HG02884 (cell line): ENCODE measurements around the gene PARP3.
A peak's percentile ranks its signal among the peaks of the same experiment; 100 is the strongest.

ENCODE experiments used
- ATAC-seq: cut with Tn5 transposase; IDR thresholded peaks from one replicate; pipeline ENCODE4 v1.9.1; 2021; ENCODE audit warnings: mild to moderate bottlenecking, moderate library complexity; ENCODE audit not compliant: unreplicated experiment

Gene PARP3

DNA sequence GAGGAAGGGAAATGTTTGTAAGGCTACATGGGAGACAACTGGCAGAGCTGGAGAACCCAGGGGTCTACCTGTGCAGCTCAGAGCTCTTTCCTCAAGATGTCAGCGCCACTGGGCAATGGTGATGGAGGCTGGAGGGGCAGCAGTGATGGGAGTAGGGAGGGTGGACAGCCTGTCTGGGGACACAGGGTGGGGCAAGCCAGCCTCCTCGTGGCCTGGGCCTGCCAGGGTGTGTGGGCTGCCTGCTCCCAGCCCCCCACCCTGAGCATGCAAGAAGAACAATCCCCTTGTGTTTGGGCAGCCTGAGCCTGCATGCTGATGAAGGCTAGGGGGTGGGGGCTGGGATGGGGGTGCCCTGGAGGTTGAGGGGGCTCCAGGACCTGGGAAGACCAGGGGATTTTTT is 23.9 kb downstream of the PARP3 start:
- ATAC-seq: no peak

DNA sequence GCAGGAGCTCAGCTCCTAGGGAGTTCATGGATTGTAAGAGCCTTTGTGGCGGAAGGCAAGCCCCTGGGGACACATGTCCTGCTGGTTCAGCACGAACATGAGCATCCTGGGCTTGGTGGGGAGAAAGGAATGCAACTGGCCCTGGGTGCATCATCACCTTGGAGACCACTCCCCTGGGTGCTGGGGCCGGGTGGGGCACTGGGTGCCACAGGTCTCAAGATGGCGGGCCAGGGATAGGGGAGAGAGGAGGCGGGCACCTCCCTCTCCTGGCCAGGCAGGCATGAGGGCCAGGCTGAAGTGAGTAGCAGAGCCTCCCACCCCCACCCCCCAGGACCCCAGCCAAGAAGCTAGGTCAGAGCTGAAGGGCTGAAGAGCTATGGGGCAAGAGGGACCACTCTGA is 24.3 kb downstream of the PARP3 start:
- no peak for ATAC-seq

DNA sequence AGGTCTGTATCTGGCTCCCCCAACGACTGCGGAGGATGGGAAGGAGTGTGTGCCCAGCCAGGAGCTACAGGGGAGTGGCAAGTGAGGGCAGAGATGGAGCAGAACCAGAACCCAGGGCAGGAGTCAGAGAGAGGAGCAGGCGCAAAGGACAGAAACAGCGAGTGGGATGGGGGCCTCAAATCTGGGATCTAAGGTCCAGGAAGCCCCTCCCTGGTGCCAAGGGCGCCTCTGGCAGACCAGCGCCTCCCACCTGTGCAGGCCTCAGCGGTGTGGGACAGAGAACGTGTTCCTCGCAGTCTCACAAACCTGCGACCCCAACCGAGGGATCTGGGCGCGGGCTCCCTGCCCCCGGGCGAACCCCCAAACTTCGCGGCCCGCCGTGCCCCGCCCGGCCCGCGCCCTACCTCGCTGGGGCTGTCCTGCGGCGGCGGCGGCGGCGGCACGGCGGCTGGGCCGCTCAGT is 24.8 kb downstream of the PARP3 start:
- ATAC-seq: no peak

DNA sequence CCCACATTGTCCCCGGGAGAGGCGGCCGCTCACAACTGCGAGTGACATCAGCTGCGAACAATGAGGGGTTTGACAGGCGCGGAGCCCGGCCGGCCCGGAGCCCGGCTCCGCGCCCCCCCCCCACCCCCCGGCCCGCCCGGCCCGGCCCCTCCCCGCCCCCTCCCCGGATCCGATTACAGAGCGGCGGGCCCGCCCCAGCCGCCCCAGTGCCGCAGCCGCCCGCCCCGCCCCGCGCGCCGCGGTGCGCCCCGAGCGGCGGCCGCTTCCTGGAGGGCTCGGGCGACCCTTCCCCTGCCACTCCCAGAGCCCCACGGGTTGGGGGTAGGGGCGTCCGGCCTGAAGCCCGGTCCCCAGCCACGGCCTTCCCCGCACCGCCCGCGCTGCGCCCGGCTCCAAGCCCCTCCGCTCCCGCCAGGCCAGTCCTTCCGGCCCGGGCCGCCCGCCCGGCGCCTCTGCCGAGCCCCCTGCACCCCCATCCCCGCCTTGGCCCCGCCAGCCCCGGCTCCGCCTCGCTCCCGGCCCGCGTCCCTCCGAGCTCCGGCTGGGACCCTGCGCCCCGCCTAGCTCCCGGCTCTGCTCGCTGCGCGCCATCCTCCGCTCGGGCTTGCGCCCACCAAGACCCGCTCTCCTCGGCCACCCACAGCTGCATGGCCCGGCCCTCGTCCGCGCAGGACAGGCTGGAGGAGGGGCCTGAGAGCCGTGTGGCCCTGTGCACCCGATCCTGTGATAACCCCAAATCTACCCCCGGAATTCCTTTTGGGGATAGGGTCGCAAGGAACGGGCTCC is 25.4 kb downstream of the PARP3 start, which contains the start of gene PCBP4:
Gene PCBP4 (minus strand): TSS at position 71 of the 786 bp plus-strand sequence. CDS start 6,214 bp downstream, outside the sequence.
- peak; percentile 53 for ATAC-seq

DNA sequence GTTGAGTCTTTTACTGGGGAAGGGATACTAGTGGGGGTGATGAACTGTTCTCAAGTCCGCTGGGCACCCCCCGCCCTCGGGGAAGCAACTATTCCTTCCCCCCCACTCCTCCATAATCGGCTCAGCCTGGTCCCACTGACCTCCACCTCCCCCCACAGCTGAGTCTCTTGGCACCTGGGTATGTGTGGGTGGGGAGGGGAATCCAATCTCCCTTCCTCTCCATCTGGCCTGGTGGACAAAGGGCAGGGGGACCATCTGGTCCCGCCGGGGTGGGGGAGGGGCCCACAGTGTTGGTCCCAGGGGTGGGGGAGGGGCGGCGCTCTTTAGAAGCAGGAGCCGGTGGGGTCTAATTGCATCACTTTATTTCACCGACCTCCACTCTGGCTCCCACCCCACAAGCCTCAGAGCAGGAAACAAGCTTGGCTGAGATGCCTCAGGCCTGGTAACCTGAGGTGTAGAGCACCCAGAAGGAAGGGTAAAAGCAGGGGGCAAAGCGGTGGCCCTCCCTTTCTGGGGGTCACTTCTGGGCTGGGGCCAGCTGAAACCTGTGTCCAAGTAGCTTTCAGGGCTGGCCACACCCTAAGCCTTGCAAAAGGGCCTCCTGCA is 26.1 kb downstream of the PARP3 start:
- ATAC-seq: no peak

DNA sequence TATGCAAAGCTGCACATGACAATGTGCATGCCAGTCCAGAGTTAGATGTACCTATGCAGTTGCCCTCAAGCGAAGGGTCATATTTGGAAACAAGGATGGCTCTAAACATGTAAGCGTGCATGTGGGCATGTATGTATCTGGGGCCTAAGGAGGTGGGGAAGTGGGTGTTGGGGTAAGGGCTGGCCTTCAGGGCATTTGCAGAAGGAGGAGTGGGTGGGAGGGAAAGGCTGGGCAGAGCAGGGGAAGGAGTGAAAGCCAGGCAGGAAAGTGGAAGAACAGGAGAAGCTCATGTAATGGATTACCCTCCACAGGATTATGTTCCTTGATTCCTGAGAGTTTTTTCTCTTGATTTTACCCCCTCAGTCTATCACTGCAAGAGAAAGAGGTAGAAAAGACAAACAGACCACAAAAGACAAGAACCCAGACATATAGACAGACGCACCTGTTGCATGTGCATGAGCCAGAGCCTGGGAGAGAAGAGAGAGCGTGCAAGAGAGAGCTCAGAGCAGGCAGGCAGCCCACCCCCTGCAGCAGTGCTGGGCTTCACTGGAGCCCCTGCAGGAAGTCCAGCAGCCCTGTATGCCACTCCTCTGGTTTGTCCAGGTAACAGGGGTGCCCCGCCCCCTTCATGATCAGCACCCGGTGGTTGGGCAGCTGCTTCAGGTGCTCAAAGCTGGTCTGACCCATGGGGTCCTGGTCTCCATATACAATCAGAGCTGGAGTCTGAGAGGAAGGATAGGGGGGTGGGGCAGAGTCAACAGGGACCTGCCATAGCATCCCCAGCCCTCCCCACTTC is 26.9 kb downstream of the PARP3 start:
- no peak for ATAC-seq

DNA sequence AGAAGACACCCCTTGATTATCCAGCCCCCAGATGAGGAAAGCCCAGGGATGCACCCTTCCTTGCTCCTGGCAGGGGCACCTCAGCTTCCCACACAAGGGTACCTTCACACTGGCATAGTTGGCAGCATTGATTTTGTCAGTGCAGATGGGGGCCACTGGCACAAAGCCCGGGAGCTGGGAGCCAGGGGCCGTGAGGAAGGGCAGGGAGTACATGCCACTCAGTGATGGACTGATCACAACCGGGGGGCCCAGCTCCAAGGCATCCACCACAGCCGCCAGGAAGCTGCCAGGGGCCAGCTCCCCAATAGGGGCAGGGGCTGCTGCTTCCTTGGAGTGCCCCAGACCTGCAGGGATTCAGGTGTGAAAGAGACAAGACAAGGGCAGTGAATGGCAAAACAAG is 27.7 kb downstream of the PARP3 start:
- no peak for ATAC-seq

DNA sequence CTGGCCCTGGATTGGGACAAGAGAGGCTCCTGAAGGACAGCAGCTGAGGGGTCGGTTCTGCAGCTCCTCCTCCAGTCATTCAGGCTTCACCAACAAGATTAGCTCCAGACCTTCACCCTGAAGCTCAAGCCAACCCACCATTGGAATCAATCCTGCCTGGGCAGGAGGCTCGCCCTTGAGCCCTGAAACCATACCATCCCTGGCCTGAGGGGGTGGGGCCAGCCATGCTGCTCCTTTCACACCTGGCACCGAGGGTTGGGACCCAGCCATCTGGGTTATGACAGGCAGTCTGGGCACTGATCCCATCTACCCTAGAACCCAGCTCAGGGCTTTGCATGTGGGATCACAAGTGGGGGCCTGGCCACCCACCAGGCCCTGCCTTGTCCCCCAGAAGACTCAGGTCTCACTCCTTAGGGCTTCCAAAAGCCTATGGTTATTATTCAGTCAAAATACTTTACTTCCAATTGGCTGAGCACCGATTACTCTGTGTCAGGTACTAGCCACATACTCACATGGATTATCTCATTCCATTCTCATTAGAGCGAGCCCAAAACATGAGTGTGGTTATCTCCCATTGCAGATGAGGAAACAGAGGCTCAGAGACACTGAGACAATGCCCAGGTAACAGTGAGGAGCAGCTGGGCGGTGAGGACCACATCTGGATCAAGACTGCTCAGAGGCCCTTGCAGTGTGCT is 28.6 kb downstream of the PARP3 start:
- no peak for ATAC-seq

DNA sequence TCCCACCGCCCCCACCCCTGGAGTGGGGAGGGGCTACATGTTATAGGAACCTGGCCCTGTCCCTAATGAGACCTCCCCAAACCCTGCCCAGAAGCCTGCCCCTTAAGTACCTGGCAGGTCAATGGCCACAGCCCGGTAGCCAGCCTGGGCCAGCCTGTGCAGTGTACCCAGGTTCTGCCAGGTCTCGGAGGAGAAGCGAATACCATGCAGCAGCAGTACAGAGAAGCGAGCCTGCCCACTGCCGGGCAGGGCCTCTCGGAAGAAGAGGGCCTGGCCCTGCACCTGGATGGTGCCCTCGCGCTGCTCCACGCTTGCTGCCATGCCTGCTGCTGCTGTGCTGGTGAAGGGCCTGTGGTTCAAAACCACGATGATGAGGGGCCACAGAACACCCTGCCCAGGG is 29.2 kb downstream of the PARP3 start:
- no peak for ATAC-seq

DNA sequence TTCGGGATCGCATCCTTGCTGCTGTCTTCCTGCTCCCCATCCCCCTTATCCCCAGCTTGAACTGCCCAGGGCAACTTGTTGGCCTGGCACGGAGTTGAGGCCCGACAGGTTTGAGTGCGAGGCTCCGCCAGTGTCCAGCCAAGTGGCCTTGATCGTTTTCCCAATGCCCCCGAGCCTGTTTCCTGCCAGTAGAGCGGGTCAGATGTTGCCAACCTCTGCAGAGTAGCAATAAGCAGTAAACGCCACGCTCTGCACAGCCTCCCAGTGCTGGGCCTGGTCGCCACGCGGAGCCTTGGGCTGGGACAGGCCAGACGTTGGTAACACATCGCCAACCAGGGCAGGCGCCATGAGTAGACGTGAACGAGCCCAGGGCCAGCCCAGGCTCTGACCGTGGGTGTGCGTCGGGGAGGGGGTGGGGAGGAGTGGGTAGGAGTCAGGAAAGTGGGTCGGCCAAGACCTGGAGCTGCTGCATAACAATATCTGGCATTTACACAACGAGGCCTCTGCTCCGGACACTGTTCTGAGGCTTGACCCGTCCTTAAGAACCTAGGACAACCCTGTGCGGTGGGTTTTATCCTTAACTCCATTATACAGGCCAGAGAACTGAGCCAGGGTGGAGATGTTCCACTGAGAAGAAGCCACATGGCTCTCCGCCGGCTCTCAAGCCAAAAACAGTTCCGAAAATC is 32.3 kb downstream of the PARP3 start:
- peak; percentile 4 for ATAC-seq

DNA sequence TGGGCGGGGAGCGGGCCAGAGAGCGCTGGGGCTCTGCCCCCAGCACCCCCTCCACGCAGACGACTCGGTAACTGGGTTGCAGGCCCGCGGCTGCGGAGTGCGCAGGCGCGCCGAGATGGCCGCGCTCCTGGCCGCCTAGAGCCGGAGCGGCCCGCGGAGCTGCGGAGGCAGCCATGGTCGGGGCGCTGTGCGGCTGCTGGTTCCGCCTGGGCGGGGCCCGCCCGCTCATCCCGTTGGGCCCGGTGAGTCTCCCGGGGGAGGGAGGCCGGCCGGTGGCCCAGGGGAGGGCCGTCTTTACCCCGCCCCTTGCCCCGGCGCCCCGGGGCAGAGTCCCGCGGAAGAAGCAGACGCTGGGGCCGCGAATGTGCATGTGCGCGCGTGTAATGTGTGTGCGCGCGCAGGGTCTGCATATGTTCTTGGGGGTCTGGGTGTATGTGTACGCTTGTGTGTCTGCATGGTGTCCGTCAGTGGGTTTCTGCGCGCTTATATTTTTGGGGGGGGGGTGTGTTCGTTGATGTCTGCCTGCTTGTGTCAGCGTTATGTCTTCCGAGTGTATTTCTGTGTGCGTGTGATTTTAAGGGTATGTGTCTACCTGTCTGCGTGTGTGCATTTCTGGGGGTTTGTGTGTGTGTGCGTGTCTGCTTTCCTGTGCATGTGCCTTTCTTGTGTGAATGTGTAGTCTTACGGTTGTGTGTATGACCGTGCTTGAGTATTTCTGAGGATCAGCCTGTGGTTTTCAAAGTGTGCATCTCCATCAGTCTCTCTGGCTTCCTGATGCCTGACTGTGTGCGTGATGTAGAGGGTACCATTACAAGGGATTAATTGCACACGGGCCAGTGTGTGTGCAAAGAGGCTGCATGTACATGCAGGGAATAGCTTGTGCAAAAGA is 33.0 kb downstream of the PARP3 start, which contains the start of gene ABHD14A:
Gene ABHD14A (plus strand): TSS at position 102 of the 889 bp plus-strand sequence. CDS start 72 bp downstream, at position 174.
- ATAC-seq: no peak

DNA sequence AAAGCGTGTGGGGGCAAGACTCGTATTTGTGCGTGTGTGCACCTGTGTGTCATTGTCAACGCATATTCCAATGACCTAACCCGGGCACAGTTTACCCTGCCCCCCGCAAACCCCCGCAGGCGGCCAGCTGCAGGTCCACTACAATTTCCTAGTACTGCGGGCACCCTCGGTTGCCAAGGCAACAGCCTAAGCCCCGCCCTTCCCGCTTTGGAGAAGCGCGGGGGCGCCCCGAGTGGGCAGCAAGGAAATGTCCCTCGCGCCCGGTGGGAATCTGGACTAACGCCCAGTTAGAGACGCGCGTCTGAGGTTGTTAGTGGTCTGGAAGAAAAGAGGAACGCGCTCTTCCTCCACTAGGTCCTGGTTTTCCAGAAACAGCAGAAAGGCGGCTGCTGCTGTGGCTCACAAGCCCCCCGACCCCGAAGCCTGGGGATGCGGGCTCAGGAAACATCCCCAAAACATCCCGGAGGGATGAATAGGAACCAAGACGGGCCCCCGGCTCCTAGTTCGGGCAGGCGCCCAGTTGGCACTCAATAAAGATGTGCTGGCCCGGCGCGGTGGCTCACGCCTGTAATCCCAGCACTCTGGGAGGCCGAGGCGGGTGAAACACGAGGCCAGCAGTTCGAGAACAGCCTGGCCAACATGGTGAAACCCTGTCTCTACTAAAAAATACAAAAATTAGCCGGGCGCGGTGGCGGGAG is 33.8 kb downstream of the PARP3 start:
- no peak for ATAC-seq

DNA sequence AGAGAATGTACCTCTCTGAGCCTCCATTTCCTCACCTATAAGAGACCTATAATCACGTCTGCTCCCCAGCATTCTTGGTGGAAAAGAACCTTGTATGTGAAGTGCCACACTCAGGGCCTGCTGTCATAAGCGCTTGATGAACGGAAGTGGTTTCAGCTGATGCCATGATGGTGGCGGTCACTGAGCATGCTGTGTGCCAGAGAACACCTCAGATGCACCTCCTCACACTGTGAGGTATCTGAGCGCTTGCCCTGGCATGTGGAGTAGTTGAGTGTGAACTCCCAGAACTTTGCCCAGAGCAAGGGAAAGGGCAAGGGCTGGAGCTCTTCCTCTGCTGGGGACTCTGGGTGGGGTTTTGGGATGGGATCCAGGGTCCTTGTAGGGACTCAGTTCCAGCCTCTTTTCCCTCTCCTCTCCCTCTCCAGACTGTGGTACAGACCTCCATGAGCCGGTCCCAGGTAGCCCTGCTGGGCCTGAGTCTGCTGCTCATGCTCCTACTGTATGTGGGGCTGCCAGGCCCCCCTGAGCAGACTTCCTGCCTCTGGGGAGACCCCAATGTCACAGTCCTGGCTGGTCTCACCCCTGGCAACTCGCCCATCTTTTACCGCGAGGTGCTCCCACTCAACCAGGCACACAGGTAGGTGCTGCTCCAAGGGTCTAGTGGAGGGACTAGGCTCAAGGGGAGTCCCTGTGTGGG is 35.4 kb downstream of the PARP3 start:
- ATAC-seq: no peak

DNA sequence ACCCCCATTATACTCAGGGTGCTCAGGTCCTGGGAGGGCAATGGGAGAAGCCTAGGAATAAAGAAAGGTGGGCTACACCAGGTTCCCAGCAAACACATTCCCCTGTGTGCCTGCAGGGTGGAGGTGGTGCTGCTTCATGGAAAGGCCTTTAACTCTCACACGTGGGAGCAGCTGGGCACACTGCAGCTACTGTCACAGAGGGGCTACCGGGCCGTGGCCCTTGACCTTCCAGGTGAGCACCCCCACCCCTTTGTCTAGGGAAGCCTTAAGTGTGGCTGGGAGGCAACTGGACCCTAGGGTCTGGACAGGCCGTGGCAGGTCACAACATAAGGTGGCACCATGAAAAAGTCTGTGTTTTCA is 36.0 kb downstream of the PARP3 start:
- ATAC-seq: no peak

DNA sequence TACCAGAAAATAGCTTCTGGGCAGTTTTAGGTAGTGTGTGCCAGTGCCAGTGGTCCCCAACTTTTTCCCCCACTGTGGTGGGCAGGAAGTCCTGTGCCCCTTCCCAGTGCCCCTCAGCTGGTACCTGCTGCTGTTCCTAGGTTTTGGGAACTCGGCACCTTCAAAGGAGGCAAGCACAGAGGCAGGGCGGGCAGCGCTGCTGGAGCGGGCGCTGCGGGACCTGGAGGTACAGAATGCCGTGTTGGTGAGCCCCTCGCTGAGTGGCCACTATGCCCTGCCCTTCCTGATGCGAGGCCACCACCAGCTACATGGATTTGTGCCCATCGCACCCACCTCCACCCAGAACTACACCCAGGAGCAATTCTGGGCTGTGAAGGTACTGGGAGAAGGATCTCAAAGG is 38.1 kb downstream of the PARP3 start:
- ATAC-seq: no peak

DNA sequence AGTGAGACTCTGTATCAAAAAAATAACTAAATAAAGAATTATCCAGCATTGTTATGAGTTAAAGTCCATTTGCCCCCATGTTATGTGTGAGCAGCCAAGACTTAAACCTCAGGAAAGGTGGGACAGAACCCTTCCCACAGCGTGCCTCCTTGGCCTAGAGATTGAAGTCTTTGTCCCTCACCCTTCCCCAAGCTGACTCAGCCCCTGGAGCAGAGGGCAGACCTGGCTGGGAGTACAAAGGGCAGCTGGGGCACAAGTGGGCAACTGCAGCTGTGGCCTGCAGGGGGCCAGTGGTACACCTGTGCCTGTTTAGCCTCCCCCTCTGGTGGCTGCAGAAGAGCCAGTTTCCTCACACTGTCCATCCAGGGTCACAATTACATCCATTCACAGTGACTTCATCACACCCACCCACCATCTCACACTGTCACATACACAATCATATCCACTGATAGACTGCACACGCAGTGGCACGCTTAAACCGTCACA is 40.2 kb downstream of the PARP3 start:
- ATAC-seq: peak; percentile 34

DNA sequence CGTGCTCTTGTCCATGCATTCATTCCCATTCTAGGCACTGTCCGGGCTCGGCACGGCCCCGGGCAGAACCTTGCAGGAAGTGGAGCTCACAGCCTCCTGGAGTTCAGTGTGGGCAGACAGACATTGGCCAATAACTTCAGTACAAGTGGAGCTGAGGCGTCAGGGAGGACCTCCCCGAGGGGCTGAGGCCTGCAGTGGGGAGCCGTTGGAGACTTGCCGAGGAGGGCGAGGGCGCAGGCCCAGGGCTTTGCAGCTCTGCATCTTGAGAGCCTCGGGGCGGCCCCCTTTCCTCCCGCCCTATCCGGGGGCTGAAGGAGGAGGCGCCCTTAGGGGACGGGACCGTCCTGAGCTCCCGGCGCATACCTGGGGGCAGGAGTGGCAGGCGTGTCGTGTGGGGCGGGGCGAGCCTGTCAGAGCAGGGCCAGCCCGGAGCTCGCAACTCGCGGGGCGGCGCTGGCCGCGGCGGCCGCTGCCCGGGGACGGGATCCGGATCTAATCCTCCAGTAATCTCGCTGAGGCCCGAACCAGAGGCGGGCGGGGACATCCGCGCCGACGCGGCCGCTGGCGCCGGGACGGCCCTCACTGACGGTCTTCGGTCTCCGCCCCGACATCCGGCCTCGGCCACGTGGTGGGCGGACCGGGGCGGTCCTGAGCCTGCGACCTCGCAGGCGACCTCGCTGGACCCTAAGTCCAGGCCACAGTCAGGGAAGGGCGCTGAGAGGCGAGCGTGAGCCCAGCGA is 40.8 kb downstream of the PARP3 start, which contains the start of gene ACY1:
Gene ACY1 (plus strand): TSS at position 698 of the 740 bp plus-strand sequence. CDS start 530 bp downstream, outside the sequence.
- ATAC-seq: peak; percentile 68
